Measurements from ENCODE around the gene VAT1L. TPM values are rescaled to one million over a fixed set of nuclear protein-coding genes. Genes with fewer than 3 reads are reported as not detected.

VAT1L gene
- total and polyA plus RNA-seq, 9 donors: 0.05 to 2.3 (median 0.23) TPM

GRCh38 chr16:77929004-77929403 is 140.6 kb downstream of the VAT1L start:
- intact Hi-C loops (cut with DNase I): no loop called here
- 90 to 93% (median 93%) methylated on average over 8 of the region's 8 CpGs for WGBS, 3 donors
- no peak overlapping the region for H3K27ac ChIP-seq
- no peak overlapping the region for H3K4me3 ChIP-seq
- TF ChIP-seq EP300 (IDR thresholded peaks at IDR 0.05): no peak
- TF ChIP-seq, protein P1, sequence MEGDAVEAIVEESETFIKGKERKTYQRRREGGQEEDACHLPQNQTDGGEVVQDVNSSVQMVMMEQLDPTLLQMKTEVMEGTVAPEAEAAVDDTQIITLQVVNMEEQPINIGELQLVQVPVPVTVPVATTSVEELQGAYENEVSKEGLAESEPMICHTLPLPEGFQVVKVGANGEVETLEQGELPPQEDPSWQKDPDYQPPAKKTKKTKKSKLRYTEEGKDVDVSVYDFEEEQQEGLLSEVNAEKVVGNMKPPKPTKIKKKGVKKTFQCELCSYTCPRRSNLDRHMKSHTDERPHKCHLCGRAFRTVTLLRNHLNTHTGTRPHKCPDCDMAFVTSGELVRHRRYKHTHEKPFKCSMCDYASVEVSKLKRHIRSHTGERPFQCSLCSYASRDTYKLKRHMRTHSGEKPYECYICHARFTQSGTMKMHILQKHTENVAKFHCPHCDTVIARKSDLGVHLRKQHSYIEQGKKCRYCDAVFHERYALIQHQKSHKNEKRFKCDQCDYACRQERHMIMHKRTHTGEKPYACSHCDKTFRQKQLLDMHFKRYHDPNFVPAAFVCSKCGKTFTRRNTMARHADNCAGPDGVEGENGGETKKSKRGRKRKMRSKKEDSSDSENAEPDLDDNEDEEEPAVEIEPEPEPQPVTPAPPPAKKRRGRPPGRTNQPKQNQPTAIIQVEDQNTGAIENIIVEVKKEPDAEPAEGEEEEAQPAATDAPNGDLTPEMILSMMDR (IDR thresholded peaks at IDR 0.05): no peak
- no peak for TF ChIP-seq POLR2A (IDR thresholded peaks at IDR 0.05)
- no peaks in the 10 kb centered on the region for H3K36me3 ChIP-seq
- H3K27me3 ChIP-seq: no peaks in the 10 kb centered on the region
- H3K9me3 ChIP-seq: no peaks in the 10 kb centered on the region
- no peak for DNase-seq
- H3K4me1 ChIP-seq (ENCODE audit: insufficient read depth): no peaks in the 10 kb centered on the region

GRCh38 chr16:77931058-77931457 is 142.7 kb downstream of the VAT1L start:
- 60 to 69% (median 64%) methylated on average over 4 of the region's 4 CpGs for WGBS, 3 donors
- H3K9me3 ChIP-seq: no peaks in the 10 kb centered on the region
- no peaks in the 10 kb centered on the region for H3K36me3 ChIP-seq
- no peaks in the 10 kb centered on the region for H3K4me1 ChIP-seq (ENCODE audit: insufficient read depth)
- TF ChIP-seq EP300 (IDR thresholded peaks at IDR 0.05): no peak
- TF ChIP-seq, protein P1 (IDR thresholded peaks at IDR 0.05): no peak
- TF ChIP-seq POLR2A (IDR thresholded peaks at IDR 0.05): no peak
- no peak overlapping the region for H3K27ac ChIP-seq
- H3K27me3 ChIP-seq: no peaks in the 10 kb centered on the region
- intact Hi-C loops (cut with DNase I): no loop called here
- no peak for DNase-seq
- H3K4me3 ChIP-seq: no peak overlapping the region

GRCh38 chr16:77937473-77938149 is 149.2 kb downstream of the VAT1L start:
- Histone ChIP-seq H3K4me1 (ENCODE audit: insufficient read depth) (no peaks in the 10 kb centered on the region), H3K36me3 (no peaks in the 10 kb centered on the region), H3K4me3 (no peak overlapping the region), H3K27ac (no peak overlapping the region), H3K9me3 (no peaks in the 10 kb centered on the region), H3K27me3 (no peaks in the 10 kb centered on the region)
- intact Hi-C loops (cut with DNase I): no loop called here
- no peak for TF ChIP-seq EP300 (IDR thresholded peaks at IDR 0.05)
- no peak for TF ChIP-seq POLR2A (IDR thresholded peaks at IDR 0.05)
- TF ChIP-seq, protein P1 (IDR thresholded peaks at IDR 0.05): no peak
- WGBS, 3 donors: 33 to 47% (median 46%) methylated on average over 7 of the region's 7 CpGs
- DNase-seq: no peak

DNA sequence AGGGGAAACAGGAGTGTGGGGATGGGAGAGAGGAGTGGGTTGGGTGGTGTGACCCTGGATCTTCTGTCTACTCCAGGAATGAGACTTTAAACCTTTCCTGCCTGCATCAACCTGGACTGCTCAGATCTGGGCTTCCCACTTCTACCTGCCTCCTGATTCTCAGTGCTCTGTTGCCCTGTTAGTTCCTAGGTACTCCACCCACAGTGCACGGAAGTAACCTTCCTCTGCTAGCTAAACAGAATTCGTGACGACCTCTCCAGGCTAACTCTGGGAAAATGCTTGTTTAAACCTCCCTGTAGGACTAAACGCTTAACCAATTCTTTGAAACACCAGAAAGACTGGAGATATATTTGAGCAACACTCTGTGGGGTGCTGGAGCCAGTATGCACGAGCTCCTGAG is 150.5 kb downstream of the VAT1L start:
- Histone ChIP-seq H3K4me1 (ENCODE audit: insufficient read depth) (no peaks in the 10 kb centered on the region), H3K27ac (no peak overlapping the region), H3K4me3 (no peak overlapping the region), H3K9me3 (no peaks in the 10 kb centered on the region), H3K36me3 (no peaks in the 10 kb centered on the region), H3K27me3 (no peaks in the 10 kb centered on the region)
- intact Hi-C loops (cut with DNase I): no loop called here
- TF ChIP-seq EP300 (IDR thresholded peaks at IDR 0.05) (no peak), POLR2A (IDR thresholded peaks at IDR 0.05) (no peak)
- TF ChIP-seq, protein P1 (IDR thresholded peaks at IDR 0.05): no peak
- no peak for DNase-seq
- WGBS, 3 donors: 54 to 59% (median 58%) methylated on average over 5 of the region's 5 CpGs

Data from ovary (tissue), 9 donors.